Caco-2 (cell line): ENCODE measurements around the gene ISG20L2. TPM values are rescaled to one million over a fixed set of nuclear protein-coding genes. Genes with fewer than 3 reads are reported as not detected.

ENCODE experiments used
- BruUV-seq: library from RNA; stranded (reverse); fragments of 400-500 nt; replicated peaks from 2 replicates; lab custom pipeline; 2021; lab: Mats Ljungman, UMichigan
- CTCF ChIA-PET: fragments of 300-600 bp; sonication (Branson Sonifier 250); formaldehyde crosslinking; loops from one replicate; lab custom pipeline; 2022; ENCODE audit warnings: antibody characterized with exemption; lab: Charles Lee
- POLR2A ChIA-PET: fragments of 300-600 bp; sonication (Branson Sonifier 250); formaldehyde crosslinking; loops from one replicate; lab custom pipeline; 2022; ENCODE audit warnings: antibody characterized with exemption; lab: Charles Lee
- DNase-seq, 2 experiments: peaks; one replicate each; pipeline versions ENCODE4 v3.0.0 to v3.0.0-alpha.2; 2020 to 2022
- H3K27me3 ChIP-seq: replicated peaks from 2 replicates; pipeline ENCODE4 v1.6.0; 2011; ENCODE audit warnings: low read length; ENCODE audit not compliant: control insufficient read depth, insufficient read depth
- H3K36me3 ChIP-seq: 2 replicates; pipeline ENCODE4 v1.5.1; 2011; ENCODE audit warnings: low read length; ENCODE audit not compliant: control insufficient read depth, insufficient read depth
- H3K4me1 ChIP-seq: fragments of 250-450 bp; sonication (Bioruptor Pico); 2 replicates; pipeline ENCODE4 v1.5.1; 2020; ENCODE audit warnings: mild to moderate bottlenecking
- H3K4me3 ChIP-seq: 2 replicates; pipeline ENCODE4 v1.5.1; 2011; ENCODE audit warnings: low read depth, mild to moderate bottlenecking, control low read depth, low read length
- H3K9me3 ChIP-seq: fragments of 250-450 bp; sonication (Bioruptor Pico); 2 replicates; pipeline ENCODE4 v1.5.1; 2020; ENCODE audit warnings: mild to moderate bottlenecking, moderate library complexity
- H3K27ac Mint-ChIP-seq: one replicate; pipeline ENCODE4 v1.8.0; 2022; ENCODE audit warnings: mixed read lengths; ENCODE audit not compliant: unreplicated experiment
- H3K27me3 Mint-ChIP-seq: one replicate; pipeline ENCODE4 v1.8.0; 2022; ENCODE audit warnings: mixed read lengths; ENCODE audit not compliant: insufficient read depth, unreplicated experiment
- H3K36me3 Mint-ChIP-seq: one replicate; pipeline ENCODE4 v1.8.0; 2022; ENCODE audit warnings: mild to moderate bottlenecking, mixed read lengths; ENCODE audit not compliant: insufficient read depth, unreplicated experiment
- H3K4me1 Mint-ChIP-seq: one replicate; pipeline ENCODE4 v1.8.0; 2022; ENCODE audit warnings: low read depth, mixed read lengths; ENCODE audit not compliant: unreplicated experiment
- H3K4me3 Mint-ChIP-seq: one replicate; pipeline ENCODE4 v1.8.0; 2022; ENCODE audit warnings: mild to moderate bottlenecking, moderate library complexity, mixed read lengths; ENCODE audit not compliant: unreplicated experiment
- H3K9me3 Mint-ChIP-seq: one replicate; pipeline ENCODE4 v1.8.0; 2022; ENCODE audit warnings: mixed read lengths; ENCODE audit not compliant: unreplicated experiment
- intact Hi-C: fragments of 100-400 bp; cut with micrococcal nuclease; formaldehyde crosslinking; loops from one replicate; pipeline ENCODE4 v1.10.0; 2022; ENCODE audit not compliant: unreplicated experiment
- total RNA-seq: library from RNA; stranded (reverse); gene quantifications from 2 replicates; pipeline ENCODE4 v1.2.3, GENCODE V29; 2022
- TF ChIP-seq, protein P1 (sequence below), 2 experiments: fragments of 200-600 bp in 1 of 2; IDR thresholded peaks; 1 replicate in 1 of 2; 2 replicates in 1 of 2; pipeline versions ENCODE4 v1.5.1 to v1.8.0; 2011 to 2022; ENCODE audit warnings: antibody characterized with exemption in 1 of 2, control low read depth in 1 of 2, inconsistent platforms in 1 of 2, low read depth in 1 of 2, low read length in 1 of 2, mild to moderate bottlenecking in 1 of 2, moderate library complexity in 1 of 2; ENCODE audit not compliant: insufficient read depth in 1 of 2, severe bottlenecking in 1 of 2, unreplicated experiment in 1 of 2

ISG20L2 gene
- total RNA-seq, 1 experiment from 2014 or later: 42.3 TPM

DNA sequence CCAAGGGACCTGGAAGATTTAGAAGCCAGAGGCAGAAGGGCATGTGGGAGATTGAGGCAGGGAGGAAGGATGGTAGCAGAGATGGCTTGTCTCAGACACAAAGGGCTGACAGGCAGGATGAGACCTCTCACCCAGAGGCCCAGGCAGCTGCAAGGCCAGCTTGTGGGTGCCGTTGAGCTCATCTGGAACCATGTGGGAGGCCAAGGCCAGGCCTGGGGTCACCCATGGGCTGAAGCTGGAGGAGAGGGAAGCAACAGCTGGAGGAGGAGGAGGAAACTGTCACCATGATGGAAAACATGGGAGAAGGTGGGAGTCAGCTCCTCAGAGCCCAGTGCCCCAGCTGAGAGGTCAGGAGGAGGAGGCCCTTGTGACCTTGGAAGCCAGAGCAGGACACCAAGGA, 29.6 kb downstream of the ISG20L2 start:
- TF ChIP-seq, protein P1, sequence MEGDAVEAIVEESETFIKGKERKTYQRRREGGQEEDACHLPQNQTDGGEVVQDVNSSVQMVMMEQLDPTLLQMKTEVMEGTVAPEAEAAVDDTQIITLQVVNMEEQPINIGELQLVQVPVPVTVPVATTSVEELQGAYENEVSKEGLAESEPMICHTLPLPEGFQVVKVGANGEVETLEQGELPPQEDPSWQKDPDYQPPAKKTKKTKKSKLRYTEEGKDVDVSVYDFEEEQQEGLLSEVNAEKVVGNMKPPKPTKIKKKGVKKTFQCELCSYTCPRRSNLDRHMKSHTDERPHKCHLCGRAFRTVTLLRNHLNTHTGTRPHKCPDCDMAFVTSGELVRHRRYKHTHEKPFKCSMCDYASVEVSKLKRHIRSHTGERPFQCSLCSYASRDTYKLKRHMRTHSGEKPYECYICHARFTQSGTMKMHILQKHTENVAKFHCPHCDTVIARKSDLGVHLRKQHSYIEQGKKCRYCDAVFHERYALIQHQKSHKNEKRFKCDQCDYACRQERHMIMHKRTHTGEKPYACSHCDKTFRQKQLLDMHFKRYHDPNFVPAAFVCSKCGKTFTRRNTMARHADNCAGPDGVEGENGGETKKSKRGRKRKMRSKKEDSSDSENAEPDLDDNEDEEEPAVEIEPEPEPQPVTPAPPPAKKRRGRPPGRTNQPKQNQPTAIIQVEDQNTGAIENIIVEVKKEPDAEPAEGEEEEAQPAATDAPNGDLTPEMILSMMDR (IDR thresholded peaks at IDR 0.05; ENCODE audit: insufficient read depth in 1 of 2, low read depth in 1 of 2, low read length in 1 of 2, severe bottlenecking in 1 of 2, unreplicated experiment in 1 of 2): no peak
- H3K9me3 Mint-ChIP-seq: no peaks in the 10 kb centered on the region
- intact Hi-C loops: no loop called here
- Histone ChIP-seq H3K27me3 (no peaks in the 10 kb centered on the region), H3K4me3 (no peak overlapping the region), H3K4me1 (peaks cover 6% of the 10 kb centered on the region), H3K9me3 (no peaks in the 10 kb centered on the region), H3K36me3 (peaks cover 1% of the 10 kb centered on the region)
- CTCF ChIA-PET: interaction anchor here (1.6 kb wide), 1 partner anchor 9 kb away, joined by 7 read pairs; no protein-coding TSS in a partner anchor
- H3K36me3 Mint-ChIP-seq: peaks cover 8% of the 10 kb centered on the region
- no peak overlapping the region for H3K4me3 Mint-ChIP-seq
- BruUV-seq: no TSS peak
- H3K27ac Mint-ChIP-seq: no peak overlapping the region
- POLR2A ChIA-PET: no interaction called here
- H3K27me3 Mint-ChIP-seq: no peaks in the 10 kb centered on the region
- no peak for DNase-seq
- H3K4me1 Mint-ChIP-seq: peaks cover 2% of the 10 kb centered on the region

DNA sequence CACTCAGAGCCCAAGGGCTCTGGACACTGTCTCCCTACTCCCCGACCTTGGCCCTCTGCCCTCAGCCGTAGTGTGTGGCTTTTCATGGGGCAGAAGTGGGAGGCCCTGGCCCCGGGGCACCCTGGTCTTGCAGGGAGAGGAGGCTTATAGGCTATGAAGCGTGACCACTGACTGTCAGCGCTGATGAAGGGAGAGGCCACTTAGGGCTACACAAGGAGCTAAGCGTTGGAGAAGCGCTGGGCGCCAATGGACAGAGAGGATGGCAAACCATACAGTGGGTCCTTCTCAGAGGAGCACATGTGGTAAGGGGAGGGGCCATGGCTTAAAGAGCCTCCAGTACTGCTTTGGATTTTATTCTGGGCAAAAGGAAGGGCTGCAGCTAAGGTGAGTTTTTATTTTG, 31.1 kb downstream of the ISG20L2 start:
- intact Hi-C loops: no loop called here
- Histone ChIP-seq H3K4me3 (no peak overlapping the region), H3K27me3 (no peaks in the 10 kb centered on the region), H3K4me1 (peaks cover 21% of the 10 kb centered on the region), H3K9me3 (no peaks in the 10 kb centered on the region), H3K36me3 (peaks cover 1% of the 10 kb centered on the region)
- ChIA-PET CTCF (interaction anchor here (0.5 kb wide), 2 partner anchors 9 to 23 kb away, joined by 3 read pairs; no protein-coding TSS in a partner anchor), POLR2A (no interaction called here)
- TF ChIP-seq, protein P1 (IDR thresholded peaks at IDR 0.05; ENCODE audit: insufficient read depth in 1 of 2, low read depth in 1 of 2, low read length in 1 of 2, severe bottlenecking in 1 of 2, unreplicated experiment in 1 of 2): no peak
- no peak for DNase-seq
- Mint-ChIP-seq H3K9me3 (no peaks in the 10 kb centered on the region), H3K4me3 (no peak overlapping the region), H3K4me1 (peaks cover 10% of the 10 kb centered on the region), H3K27me3 (no peaks in the 10 kb centered on the region), H3K27ac (no peak overlapping the region), H3K36me3 (peaks cover 8% of the 10 kb centered on the region)
- BruUV-seq: no TSS peak

DNA sequence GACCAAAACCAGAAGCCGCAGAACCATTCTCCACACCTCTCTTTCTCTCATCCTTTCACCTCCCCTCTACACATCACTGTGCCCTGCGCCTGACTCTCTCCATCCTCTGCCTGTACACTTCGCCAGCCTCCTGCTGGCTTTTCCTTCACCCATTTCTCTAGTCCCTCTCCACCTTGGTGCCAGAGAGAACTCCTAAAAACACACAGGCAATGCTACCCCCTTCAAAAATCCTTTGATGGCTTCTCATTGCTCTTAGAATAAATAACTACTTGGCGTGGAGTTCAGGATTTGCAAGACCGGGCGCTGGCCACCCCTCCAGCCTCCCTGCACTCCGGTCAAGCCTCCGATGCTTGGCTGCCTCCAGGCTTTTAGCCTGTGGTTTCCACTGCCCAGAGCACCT, 31.8 kb downstream of the ISG20L2 start:
- ChIA-PET CTCF (no interaction called here), POLR2A (no interaction called here)
- Mint-ChIP-seq H3K4me1 (peaks cover 15% of the 10 kb centered on the region), H3K36me3 (peaks cover 8% of the 10 kb centered on the region), H3K27me3 (no peaks in the 10 kb centered on the region), H3K4me3 (no peak overlapping the region), H3K9me3 (no peaks in the 10 kb centered on the region), H3K27ac (no peak overlapping the region)
- TF ChIP-seq, protein P1 (IDR thresholded peaks at IDR 0.05; ENCODE audit: insufficient read depth in 1 of 2, low read depth in 1 of 2, low read length in 1 of 2, severe bottlenecking in 1 of 2, unreplicated experiment in 1 of 2): no peak
- BruUV-seq: no TSS peak
- H3K9me3 ChIP-seq: no peaks in the 10 kb centered on the region
- no peak overlapping the region for H3K4me3 ChIP-seq
- peaks cover 28% of the 10 kb centered on the region for H3K4me1 ChIP-seq
- no peaks in the 10 kb centered on the region for H3K27me3 ChIP-seq
- DNase-seq: no peak
- peaks cover 1% of the 10 kb centered on the region for H3K36me3 ChIP-seq
- intact Hi-C loops: no loop called here
